Suppressor macrophage treated with lipopolysaccharide for 1 hour (primary cell): ENCODE data around the gene CREBBP.
A peak's percentile ranks its signal among the peaks of the same experiment; 100 is the strongest.

Source experiments
- DNase-seq, 3 donors: peaks; one replicate each; pipeline ENCODE4 v3.0.0-alpha.2; 2020 to 2022

Gene CREBBP

DNA sequence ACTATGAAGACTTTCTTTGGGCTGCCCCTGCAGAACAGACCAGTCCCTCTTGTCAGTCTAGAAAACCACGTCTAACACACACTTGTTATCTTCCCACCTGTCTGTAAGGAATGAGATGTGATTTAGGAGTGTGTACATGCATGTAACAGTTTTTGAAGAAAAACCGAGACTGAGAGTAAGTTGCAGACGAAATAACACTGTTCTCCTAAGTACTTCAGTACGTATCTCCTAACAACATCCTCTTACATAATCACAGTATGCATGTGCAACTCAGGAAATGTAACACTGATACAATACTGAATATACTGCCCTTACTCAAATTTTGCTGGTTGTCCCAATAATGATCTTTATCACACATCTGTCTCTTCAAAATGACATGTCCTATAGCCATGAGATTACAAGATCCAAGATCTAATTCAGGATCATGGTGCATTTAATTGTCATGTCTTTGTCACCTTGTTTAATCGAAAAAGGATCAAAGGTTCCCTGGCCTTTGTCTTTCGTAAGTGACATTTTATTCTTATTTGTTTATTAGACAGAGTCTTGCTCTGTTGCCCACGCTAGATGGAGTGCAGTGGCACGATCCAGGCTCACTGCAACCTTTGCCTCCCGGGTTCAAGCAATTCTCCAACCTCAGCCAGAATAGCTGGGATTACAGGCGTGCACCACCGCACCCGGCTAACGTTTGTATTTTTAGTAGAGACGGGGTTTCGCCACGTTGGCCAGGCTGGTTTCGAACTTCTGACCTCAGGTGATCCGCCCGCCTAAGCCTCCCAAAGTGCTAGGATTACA, 25.6 kb downstream of the CREBBP start:
- DNase-seq = peak in 2 of 3 donors; percentile 39 to 50

DNA sequence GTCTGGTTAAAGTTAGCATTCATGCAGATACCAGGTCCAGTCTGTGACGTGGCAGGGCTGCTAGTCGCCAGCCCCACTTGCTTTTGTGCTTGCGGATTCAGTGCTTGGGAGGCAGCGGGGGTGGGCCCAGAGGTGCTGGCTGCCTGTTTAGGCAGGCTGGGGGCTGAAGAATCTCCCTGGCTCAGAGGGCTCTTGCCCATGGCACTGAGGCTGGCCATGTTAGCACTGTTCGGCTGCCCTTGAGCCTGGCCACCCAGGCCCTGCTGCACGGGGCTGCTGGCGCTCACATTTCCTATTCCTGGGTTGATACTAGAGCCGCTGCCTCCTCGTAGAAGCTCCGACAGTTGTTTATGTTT, 30.0 kb downstream of the CREBBP start:
- DNase-seq = no peak

DNA sequence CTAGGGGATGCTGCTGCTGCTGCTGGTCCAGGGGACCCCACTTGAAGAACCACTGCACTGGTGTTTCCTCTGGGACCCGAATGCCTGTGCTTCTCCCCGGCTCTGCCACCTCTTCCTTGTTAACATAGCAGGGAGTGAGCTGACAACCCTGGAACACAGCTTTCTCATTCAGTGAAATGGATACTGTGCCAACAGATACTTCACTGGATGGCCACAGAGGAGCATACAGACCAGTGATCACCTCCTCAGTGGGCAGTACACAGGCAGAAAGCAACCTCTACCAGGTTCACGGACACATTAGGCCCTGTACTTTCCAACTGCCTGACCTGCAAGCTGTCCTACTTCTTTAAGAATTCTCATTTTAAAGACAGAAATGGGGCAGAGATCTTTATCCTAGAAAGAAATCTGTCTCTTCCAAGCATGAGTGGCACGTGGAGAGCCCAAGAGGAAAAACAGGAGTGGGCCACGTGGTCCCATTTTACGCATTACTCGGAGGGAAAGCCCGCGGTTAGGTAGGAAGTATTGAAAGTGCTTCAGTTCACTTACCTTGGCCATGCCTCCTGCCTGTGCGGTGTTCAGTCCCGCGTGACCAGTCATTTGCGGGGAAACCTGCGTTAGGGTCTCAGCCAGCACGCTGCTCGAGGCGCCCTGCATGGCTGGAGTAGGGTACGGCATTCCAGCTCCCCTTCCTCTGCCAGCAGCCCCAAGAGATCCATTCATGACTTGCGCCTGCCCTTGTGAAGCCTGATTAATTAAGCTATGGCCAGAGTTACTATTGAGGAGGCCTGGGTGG, 30.6 kb downstream of the CREBBP start:
- DNase-seq = no peak

DNA sequence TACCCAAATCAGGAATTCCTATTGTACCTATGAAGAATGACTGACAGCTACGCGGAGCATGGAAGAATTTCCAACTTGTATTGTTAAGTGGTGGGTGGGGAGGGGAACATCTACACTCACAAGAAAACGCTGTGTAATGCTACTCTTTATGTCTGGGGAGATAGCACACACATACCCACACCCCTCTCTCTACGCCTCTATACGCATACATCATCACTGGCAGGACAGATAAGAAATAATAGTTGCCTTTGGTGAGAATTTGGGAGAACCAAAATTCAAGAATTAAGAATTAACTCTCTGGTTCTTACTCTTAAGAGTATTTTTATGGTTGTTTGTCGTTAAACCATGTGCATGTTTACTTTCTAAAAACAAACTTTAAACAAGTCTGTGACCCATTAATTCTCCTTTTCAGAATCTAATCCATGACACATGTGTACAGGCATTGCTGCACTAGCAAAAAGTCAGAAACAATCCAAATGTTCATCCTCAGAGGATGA, 33.9 kb downstream of the CREBBP start:
- no peak for DNase-seq

DNA sequence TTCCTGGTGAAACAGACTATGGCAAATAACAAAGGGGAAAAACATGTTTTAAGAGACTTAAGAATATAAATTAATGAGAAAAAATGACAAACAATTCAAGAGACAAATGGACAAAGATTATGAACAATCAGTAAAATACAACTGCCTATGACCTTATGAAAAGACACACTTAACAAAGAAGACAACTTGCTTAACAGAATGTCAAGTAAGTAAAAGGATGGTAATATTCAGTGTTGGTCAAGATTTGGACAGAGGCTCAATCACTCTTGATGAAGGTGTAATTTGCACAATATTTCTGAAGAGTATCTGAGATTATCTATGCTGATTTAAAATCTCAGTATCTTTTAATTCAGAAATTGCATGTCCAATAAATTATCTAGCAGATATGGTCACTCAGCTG, 34.4 kb downstream of the CREBBP start:
- DNase-seq = no peak

DNA sequence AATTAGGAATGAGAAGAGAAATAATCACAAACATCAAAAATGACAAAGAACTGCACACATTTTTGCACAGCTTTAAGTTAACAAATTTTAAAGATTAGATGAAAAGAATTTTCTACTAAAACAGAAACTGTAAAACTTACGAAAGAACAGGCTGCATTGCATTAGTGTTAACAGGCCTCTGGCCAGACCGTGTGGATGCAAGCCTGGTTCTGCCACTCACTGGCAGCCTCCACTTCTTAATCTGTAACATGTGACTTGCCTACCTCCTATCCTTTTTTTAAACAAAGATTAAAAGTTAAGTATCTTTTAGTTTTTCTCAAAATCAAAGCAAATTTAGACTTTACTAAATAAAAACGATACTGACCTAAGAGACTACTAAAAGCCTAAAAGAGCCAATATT, 37.5 kb downstream of the CREBBP start:
- DNase-seq = no peak

DNA sequence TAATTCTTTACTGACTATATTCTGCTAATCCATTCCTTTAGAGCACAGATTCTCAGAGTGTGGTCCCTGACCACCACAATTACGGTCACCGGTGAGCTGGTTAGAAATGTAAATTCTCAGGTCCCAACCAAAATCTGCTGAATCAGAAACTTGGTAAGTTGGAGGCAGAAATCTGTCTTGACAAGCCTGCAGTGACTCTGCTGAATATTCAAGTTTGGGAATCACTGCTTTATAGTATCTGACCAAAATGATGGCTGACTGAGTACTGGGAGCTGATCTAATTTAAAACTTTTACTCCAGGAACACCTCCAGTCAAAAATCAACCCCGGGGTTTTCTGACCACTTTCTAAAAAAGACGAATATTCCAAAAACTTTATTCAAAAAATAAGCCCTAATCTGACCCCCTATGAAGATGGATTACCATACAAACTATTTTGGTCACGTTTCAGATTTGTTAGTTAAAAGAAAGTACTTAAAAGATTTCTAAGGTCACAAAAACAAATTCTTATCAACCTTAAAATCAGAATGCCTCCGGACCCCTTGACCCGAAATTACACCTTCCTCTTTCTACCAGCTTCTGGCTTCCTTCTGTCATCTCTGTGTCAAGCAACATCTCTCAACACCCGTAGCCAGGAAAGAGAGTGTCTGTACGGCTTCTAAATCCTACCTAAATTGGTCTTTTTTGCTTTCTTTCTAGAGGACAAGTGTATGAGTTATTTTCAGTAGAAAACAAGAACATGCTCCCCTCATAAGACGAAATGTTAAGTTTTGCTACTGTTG, 38.6 kb downstream of the CREBBP start:
- peak; percentile 24 to 31 (median 25) for DNase-seq

DNA sequence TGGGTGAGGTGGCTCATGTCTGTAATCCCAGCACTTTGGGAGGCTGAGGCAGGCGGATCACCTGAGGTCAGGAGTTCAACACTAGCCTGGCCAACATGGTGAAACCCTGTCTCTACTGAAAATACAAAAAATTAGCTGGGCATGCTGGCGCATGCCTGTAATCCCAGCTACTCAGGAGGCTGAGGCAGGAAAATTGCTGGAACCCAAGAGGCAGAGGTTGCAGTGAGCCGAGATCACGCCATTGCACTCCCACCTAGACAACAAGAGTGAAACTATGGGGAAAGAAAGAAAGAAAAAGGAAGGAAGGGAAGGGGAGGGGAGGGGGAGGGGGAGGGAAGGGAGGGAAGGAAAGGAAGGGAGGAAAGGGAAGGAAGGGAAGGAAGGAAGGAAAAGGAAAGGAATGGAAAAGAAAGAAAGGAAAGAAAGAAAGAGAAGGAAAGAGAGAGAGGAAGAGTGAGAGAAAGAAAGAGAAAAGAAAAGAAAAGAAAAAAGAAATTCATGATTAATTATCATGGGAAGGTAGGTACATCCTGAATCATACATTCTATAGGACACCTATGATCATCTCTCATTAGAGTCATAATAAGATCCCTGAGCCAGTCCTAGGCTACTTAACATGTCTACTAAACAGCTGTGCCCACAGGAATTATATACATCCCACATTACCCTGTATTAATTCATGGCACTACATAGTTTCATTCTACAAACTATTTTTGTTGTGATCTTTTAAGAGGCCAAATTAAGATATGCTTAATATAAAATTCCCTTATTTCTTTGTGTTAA, 40.9 kb downstream of the CREBBP start:
- DNase-seq = no peak

DNA sequence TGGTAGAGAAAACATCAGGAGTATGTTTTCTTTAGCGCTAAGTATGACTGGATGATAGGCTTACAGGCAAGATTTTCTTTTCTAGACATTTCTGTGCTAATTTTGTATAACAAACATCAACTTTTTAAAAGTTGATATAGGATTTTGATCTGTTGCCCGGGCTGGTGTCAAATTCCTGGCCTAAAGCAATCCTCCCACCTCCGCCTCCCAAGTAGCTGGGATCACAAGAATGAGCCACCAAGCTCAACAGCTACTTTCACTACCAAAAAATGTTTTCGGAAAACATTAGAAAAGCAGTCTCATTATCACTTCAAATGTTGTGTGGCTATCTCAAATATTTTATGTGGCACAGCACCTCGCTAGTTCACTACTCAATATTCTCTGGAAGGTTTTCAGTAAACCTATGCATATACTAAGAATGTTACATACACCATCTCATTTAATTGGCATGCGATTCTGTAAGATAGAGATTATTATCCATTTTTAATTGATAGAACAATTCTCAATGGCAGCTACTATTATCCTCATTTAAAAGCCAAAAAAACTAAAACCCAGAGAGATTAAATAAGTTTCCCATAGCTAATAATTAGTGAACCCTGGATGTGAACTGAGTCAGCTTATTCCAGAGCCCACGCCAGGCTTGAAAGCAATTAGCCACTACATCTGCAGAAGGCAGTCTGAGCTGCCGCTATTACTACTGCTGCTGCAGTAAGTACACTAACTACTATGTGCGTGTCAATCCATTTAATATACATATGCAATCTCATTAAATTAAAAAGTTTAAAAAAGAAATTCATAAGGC, 41.7 kb downstream of the CREBBP start:
- DNase-seq = no peak

DNA sequence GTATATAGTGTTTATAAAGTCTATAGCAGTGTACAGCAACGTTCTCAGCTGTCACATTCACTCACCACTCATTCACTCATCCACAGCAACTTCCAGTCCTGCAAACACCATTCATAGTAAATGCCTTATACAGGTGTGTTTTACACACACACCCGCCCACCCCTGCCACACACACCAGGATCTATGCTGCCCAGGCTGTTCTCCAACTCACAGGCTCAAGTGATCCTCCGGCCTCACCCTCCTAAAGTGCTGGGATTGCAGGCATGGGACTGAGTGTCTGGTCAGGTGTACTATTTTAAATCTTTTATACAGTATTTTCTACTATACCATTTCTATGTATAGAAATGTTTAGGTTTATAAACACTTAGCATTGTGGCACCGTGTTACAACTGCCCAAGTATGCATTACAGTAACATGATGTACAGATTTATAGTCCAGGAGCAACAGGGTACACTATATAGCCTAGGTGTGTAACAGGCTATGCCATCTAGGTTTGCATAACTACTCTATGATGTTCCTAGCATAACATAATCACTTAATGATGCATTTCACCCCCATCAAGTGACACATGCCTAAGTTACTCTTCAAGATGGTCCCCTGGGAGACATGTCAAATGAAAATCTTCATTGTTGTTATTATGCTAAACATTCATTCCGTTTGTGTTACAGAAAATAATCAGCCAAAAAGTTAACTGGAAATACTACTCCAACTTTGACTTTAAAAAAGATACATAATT, 42.5 kb downstream of the CREBBP start:
- DNase-seq = no peak

DNA sequence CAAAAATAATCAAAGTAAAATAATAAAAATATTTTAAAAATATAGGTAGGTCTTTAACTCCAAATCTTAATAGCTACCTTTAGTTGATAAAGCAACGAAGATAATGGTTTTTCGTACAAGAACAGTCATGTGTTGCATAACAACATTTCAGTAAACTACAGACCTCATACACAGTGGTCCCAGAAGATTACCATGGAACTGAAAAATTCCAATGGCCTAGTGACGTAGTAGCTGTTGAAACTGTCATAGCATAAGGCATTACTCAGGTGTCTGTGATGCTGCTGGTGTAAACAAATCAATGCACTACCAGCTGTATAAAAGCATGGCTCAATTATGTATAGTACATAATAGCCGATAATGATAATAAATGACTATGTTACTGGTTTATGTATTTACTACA, 43.9 kb downstream of the CREBBP start:
- DNase-seq = no peak

DNA sequence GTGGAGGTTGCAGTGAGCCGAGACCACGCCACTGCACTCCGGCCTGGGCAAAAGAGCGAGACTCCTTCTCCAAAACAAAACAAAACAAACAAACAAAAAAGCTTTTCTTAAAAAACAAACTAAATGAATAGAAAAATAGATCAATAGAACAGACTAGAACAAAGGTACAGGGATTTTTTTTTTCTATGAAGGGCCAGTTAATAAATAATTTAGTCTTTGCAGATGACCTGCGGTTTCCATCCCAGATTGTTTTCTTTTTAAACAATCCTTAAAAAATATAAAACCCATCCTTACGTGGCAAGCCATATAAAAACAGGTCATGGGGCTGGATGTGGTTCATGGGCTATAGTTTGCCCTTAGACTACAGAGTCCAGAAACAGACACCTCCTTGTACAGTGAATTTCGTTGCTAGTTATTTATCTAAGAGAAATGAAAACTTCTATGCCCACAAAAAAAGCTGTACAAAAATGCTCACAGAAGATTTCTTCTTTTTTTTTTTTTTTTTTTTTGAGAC, 45.4 kb downstream of the CREBBP start:
- no peak for DNase-seq

DNA sequence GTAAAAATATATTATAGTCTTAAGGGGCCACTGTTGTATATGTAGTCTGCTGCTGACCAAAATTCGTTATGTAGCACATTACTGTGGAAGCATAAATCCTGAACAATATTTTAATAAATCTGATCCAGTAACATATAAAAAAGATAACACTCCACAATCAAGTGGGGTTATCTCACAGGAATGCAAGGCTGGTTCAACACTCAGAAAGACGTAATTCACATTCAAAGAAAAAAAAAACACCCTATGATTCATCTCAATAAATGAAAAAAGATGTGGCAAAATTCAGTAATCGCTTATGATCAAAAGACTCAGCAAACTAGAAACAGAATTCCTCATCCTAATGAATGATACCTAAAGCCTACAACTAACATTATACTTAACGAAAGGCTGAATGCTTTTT, 47.8 kb downstream of the CREBBP start:
- DNase-seq = no peak

DNA sequence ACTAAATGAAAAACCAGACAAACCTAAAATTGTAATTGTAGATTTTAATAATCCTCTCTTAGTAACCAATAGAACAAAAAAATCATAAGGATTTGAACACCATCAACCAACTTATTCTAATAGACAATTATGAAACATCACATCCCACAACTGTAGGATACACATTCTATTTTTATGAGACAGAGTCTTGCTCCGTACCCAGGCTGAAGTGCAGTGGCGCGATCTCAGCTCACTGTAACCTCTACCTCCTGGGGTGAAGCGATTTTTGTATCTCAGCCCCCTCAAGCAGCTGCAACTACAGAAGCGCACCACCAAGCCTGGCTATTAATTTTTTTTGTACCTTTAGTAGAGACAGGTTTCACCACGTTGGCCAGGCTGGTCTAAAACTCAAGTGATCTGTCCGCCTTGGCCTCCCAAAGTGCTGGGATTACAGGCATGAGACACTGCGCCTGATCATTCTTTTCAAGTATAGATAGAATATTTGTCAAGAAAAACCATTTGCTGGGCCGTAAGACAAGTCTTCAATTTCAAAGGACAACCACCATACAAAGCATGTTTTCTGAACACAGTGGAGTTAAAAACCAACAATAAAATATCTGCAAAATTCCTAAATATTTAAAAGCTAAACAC, 49.8 kb downstream of the CREBBP start:
- no peak for DNase-seq

DNA sequence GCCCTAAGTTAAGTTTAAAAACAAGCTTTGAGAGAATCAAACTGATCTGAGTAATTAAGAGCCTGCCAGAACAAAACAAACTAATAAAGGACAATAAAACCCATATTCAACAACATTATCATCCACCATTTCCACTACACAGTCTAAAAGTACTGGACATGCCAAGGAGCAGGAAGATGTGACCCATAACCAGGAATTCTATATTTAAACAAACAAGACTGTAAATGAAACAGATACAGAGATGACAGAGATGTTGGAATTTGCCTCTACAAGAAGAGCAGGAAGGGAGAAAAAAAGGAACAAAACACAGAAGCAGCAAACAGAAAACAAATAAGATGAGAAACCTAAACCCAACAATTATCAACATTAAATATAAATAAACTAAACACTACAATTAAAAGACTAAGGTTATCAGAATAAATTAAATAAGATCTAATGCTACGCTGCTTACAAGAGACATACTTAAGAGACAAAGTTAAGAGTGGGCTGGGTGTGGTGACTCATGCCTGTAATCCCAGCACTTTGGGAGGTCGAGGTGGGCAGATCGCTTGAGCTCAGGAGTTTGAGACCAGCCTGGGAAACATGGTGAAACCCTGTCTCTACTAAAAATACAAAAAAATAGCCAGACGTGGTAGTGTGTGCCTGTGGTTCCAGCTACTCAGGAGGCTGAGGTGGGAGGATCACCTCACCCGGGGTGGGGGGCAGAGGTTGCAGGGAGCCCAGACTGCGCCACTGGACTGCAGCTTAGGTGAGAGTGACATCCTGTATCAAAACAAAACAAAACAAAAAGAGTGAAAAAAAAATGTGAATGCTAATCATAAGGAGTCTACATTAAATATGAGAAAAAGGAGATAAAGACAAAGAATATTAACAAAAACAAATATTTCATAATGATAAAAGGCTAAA, 50.6 kb downstream of the CREBBP start:
- DNase-seq = no peak

DNA sequence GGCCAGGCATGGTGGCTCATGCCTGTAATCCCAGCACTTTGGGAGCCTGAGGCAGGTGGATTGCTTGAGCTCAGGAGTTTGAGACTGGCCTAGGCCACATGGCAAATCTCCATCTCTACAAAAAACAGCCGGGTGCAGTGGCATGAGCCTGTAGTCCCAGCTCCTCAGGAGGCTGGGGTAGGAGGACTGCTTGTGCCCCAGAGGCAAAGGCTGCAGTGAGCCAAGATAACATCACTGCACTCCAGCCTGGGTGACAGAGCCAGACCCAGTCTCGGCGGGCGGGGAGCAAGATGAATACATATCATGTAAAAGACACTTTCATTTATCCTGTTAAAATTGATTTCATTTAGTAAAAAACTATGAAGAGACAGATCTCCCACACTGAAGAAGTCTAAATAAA, 54.6 kb downstream of the CREBBP start:
- no peak for DNase-seq

DNA sequence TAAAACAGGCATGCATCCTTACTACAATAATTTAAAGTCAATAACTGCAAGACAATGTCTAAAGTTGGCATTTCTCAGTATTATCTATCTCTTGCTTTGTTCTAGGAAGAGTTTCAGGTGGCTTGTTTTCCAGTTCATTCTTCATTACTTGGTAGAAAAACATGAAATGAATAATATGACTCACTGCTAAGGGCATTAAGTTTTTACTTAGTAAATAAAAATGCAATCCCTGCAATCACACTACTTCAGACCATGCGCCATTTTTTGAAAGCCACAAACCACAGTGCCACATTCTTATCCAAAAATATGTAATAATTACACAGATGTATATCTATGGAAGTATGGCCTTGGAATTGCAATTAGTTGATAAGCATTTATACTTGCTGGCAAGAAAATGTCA, 55.4 kb downstream of the CREBBP start:
- DNase-seq = no peak

DNA sequence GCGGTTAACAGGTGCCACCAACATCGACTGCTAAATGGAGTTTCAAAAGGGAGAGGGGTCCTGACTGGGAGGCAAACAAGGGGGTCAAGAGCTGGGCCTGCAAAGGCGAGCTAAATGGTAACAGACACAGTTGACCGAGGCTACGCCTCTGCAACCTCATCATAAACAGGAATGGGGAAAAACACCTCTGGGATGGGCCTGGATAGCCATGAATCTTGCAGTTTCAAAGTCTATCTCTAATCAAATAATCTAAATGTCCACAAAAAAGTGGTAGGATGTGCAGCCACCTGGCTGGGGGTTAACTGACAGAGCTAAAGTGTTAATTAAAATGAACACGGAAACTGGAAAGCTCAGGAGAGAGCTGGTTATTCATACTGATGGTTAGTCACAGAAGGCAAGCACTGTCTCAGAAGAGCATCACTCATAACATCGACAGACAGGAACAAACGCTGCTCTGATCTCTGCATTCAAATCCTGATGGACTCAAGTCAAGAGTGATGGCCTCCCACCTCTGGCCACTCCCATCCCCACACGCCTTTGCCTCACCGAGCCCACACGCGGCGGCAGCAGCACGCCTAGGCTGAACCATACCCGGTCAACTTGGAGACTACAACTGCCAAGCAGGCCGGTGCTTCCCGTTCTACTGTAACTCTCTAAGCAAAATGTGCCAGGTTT, 56.3 kb downstream of the CREBBP start:
- no peak for DNase-seq

DNA sequence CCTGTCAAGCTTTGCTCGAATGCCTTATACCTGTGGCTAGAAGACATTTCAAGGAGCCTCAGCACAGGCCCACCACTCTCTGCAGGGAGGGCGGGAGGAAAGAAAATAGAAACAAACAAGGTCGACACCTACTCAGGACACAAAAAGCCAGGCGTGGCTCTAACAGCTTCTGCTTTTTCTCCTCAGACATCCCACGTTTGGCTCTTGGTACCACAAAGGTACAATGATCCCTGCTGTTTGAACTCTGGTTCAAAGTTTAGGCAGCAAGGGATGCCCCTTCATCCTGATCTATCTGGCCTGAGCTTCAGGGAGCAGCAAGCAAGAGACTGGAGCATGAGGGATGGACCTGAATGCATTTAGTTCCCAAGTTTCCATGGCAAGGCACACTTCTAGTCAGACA, 57.1 kb downstream of the CREBBP start:
- DNase-seq = peak in 1 of 3 donors; percentile 33
